Panc1 (cell line): Measurements from ENCODE around the gene CRMP1.

Source experiments
- CTCF ChIP-seq: fragments of 450-650 bp; IDR thresholded peaks from 2 replicates; pipeline ENCODE4 v1.5.1; 2017; ENCODE audit warnings: mild to moderate bottlenecking
- POLR2AphosphoS5 ChIP-seq: IDR thresholded peaks from 2 replicates; pipeline ENCODE4 v1.6.1; 2012; ENCODE audit warnings: mild to moderate bottlenecking, low read depth, low read length, moderate library complexity

DNA sequence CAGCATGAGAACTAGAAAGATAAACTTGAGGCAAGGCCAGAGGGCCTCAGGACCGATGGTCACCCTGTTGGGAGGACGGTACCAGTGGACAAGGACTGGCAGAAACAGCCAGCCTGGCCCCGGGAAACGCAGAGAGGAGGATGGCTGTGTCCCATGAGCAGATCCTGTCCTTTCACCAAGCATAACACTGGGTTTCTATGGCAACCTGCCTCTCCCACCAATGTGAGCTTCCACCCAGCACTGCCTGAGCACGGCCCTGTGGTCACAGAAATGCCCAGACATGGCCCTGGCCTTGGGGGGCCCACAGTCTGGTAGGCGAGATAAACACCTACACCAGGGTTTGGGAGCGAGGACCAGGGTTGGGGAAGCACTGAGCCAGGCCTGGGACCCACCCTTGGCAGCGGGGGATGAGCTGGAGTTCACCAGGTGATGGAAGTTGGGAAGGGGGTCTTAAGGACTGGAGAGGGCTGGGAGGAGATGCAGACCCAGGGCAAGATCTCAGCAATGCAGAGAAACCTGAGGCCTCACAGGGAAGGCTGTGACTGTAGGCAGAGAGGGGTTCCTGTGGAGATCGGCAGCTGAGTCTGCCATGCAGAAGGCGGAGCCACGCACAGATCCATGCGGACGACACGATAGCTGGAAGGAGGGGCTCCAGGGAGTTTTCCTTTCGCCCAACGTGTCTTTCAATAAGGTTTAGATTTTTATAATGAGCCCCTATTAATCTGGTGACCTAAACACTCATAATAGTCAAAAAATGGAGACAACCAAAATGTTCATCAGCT is 32.7 kb upstream of the CRMP1 start:
- TF ChIP-seq CTCF: no peak
- no peak for TF ChIP-seq POLR2AphosphoS5
